OCI-LY7 (cell line): ENCODE results near the gene SLC9A9. TPM values are rescaled to one million over a fixed set of nuclear protein-coding genes. Genes with fewer than 3 reads are reported as not detected.

Experiments used
- BruUV-seq: library from RNA; stranded (reverse); fragments of 400-500 nt; replicated peaks from 2 replicates; lab custom pipeline; 2021; lab: Mats Ljungman, UMichigan
- CTCF ChIA-PET: fragments of 300-600 bp; sonication (Branson Sonifier 250); formaldehyde crosslinking; loops from one replicate; lab custom pipeline; 2022; ENCODE audit warnings: antibody characterized with exemption; ENCODE audit not compliant: unreplicated experiment; lab: Charles Lee
- POLR2A ChIA-PET: fragments of 300-600 bp; sonication (Branson Sonifier 250); formaldehyde crosslinking; loops from one replicate; lab custom pipeline; 2022; ENCODE audit warnings: antibody characterized with exemption; lab: Charles Lee
- DNase-seq: peaks from one replicate; pipeline ENCODE4 v3.0.0-alpha.2; 2015; ENCODE audit warnings: low spot score
- H2AFZ ChIP-seq: fragments of 200-600 bp; sonication (generic), shearing (Covaris generic); 2 replicates; pipeline ENCODE4 v1.6.1; 2014; ENCODE audit warnings: mild to moderate bottlenecking, antibody characterized with exemption, low read length, moderate library complexity
- H3K27ac ChIP-seq: fragments of 200-600 bp; sonication (generic); 2 replicates; pipeline ENCODE4 v1.5.1; 2014; ENCODE audit warnings: mixed run types, low read depth, mild to moderate bottlenecking, moderate library complexity, low read length, inconsistent platforms; ENCODE audit not compliant: poor library complexity, severe bottlenecking
- H3K36me3 ChIP-seq: fragments of 200-600 bp; sonication (generic); 2 replicates; pipeline ENCODE4 v1.6.1; 2014; ENCODE audit warnings: mild to moderate bottlenecking, antibody characterized with exemption, low read length, moderate library complexity, mixed read lengths; ENCODE audit not compliant: insufficient read depth
- H3K4me1 ChIP-seq: fragments of 200-600 bp; sonication (generic); 2 replicates; pipeline ENCODE4 v1.5.1; 2014; ENCODE audit warnings: mild to moderate bottlenecking, low read length; ENCODE audit not compliant: insufficient read depth, poor library complexity, severe bottlenecking
- H3K4me2 ChIP-seq: fragments of 200-600 bp; sonication (generic); 2 replicates; pipeline ENCODE4 v1.6.1; 2014; ENCODE audit warnings: mild to moderate bottlenecking, low read length
- H3K4me3 ChIP-seq: fragments of 200-600 bp; sonication (generic); 2 replicates; pipeline ENCODE4 v1.5.1; 2014; ENCODE audit warnings: mild to moderate bottlenecking, low read depth, low read length; ENCODE audit not compliant: poor library complexity, severe bottlenecking
- H3K79me2 ChIP-seq: fragments of 200-600 bp; sonication (generic); 2 replicates; pipeline ENCODE4 v1.6.1; 2016; ENCODE audit warnings: low read depth, mild to moderate bottlenecking, low read length, moderate library complexity, mixed read lengths; ENCODE audit not compliant: insufficient read depth
- H3K9me2 ChIP-seq: fragments of 200-600 bp; sonication (generic); 2 replicates; pipeline ENCODE4 v1.6.1; 2016; ENCODE audit warnings: mild to moderate bottlenecking, low read length, mixed read lengths; ENCODE audit not compliant: insufficient read depth
- H3K9me3 ChIP-seq: fragments of 200-600 bp; sonication (generic); 2 replicates; pipeline ENCODE4 v1.6.1; 2014; ENCODE audit warnings: mild to moderate bottlenecking, mixed run types, low read length, mixed read lengths
- H4K20me1 ChIP-seq: fragments of 200-600 bp; sonication (generic); 2 replicates; pipeline ENCODE4 v1.6.1; 2014; ENCODE audit warnings: mild to moderate bottlenecking, antibody characterized with exemption, low read length, moderate library complexity, mixed read lengths; ENCODE audit not compliant: insufficient read depth
- EZH2phosphoT487 ChIP-seq: fragments of 200-600 bp; sonication (generic); IDR thresholded peaks from 2 replicates; pipeline ENCODE4 v1.6.1; 2018; ENCODE audit warnings: low read depth, borderline replicate concordance, mild to moderate bottlenecking, mixed run types, antibody characterized with exemption, low read length, moderate library complexity, mixed read lengths
- intact Hi-C: fragments of 100-400 bp; cut with micrococcal nuclease; formaldehyde crosslinking; loops from one replicate; pipeline ENCODE4 v1.10.0; 2022; ENCODE audit not compliant: unreplicated experiment
- total RNA-seq, 2 experiments: library from RNA; depleted of rRNA in 1 of 2; stranded (reverse); fragments of >200 nt in 1 of 2; shearing (Covaris generic) in 1 of 2; gene quantifications; 2 replicates each; pipeline ENCODE4 v1.2.3, GENCODE V29; 2014 to 2022
- TF ChIP-seq, protein P1 (sequence below): fragments of 200-600 bp; sonication (generic); conservative IDR thresholded peaks from 2 replicates; pipeline ENCODE4 v1.5.1; 2014; ENCODE audit warnings: mild to moderate bottlenecking, antibody characterized with exemption, low read length, moderate library complexity, mixed read lengths

The SLC9A9 gene
- total RNA-seq, 2 experiments from 2014 or later: 9.3 to 14.8 TPM

DNA sequence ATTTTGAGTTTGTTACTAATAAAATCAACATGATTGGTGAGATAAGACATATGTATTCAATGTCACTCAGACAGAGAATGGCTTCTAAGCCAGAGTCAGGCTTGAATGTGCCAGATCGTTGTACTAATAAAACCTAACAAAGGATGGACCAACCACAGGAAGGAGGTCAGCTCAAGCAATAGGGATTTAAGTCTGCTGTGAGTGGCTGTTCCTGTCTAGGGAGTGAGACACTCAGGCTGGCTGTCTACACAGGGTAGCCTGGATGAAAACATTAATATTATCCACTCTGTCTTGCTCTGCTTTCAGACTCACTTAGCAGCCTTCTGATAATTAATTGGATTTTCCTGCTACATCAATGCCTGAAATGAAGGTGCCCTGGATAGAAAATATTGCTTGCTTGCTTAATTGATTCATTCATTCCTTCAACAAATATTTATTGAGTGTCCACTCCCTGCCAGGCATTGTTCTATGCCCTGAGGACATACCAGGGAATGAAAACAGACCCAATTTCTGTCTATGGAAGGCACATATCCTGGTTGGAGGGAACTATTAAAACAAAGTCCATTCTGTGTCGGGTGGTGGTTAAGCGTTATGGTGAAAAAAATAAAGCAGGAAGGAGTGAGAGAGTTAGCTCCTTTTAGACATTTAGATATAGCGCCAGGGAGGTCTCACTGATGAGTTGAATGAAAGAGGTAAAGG lies 489.3 kb downstream of the SLC9A9 start:
- Histone ChIP-seq H3K36me3 (no peaks in the 10 kb centered on the region), H3K4me3 (no peak overlapping the region), H3K9me3 (no peaks in the 10 kb centered on the region), H3K9me2 (no peaks in the 10 kb centered on the region), H3K79me2 (no peaks in the 10 kb centered on the region), H3K27ac (no peak overlapping the region), H4K20me1 (no peaks in the 10 kb centered on the region), H2AFZ (no peak overlapping the region), H3K4me2 (no peak overlapping the region), H3K4me1 (no peaks in the 10 kb centered on the region)
- POLR2A ChIA-PET: no interaction called here
- BruUV-seq: no TSS peak
- DNase-seq: no peak
- TF ChIP-seq, protein P1, sequence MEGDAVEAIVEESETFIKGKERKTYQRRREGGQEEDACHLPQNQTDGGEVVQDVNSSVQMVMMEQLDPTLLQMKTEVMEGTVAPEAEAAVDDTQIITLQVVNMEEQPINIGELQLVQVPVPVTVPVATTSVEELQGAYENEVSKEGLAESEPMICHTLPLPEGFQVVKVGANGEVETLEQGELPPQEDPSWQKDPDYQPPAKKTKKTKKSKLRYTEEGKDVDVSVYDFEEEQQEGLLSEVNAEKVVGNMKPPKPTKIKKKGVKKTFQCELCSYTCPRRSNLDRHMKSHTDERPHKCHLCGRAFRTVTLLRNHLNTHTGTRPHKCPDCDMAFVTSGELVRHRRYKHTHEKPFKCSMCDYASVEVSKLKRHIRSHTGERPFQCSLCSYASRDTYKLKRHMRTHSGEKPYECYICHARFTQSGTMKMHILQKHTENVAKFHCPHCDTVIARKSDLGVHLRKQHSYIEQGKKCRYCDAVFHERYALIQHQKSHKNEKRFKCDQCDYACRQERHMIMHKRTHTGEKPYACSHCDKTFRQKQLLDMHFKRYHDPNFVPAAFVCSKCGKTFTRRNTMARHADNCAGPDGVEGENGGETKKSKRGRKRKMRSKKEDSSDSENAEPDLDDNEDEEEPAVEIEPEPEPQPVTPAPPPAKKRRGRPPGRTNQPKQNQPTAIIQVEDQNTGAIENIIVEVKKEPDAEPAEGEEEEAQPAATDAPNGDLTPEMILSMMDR: no peak
- no peak for TF ChIP-seq EZH2phosphoT487
- intact Hi-C loops: no loop called here
- CTCF ChIA-PET: no interaction called here

DNA sequence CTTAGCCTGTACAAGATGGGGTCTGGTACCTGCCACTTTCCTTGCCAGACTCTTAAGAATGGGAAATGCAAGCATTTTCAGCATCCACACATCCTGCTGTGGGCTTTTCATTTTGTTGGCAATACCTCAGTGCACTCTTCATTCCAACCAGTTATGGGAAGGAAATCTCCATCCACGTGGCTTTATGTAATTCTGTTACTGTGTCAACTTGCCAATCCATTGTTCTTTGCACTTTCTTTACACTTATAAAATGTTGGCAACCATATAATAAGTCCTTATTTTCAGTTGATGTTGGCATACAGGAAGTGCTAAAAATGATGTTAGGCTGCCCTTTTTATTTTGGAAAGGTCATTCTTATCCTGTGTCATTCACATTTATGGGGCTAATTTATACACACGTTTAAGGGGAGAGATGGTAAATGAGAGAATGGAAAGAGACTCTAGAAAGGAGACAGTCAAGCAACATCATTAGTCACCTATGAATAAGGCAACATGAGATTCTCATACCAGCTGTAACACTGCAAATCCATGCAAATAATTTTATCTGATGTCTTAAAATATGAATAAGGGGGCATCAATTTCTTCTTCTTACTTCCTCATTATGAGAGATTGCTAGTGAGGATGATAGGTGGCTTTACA lies 490.0 kb downstream of the SLC9A9 start:
- H3K4me3 ChIP-seq: no peak overlapping the region
- H3K27ac ChIP-seq: no peak overlapping the region
- no peaks in the 10 kb centered on the region for H3K4me1 ChIP-seq

More for the DNA sequence above, 490.0 kb downstream of the SLC9A9 start:
- H3K79me2 ChIP-seq: no peaks in the 10 kb centered on the region
- no TSS peak for BruUV-seq
- H3K9me2 ChIP-seq: no peaks in the 10 kb centered on the region
- no peak overlapping the region for H2AFZ ChIP-seq
- ChIA-PET POLR2A (no interaction called here), CTCF (no interaction called here)
- DNase-seq: no peak
- H4K20me1 ChIP-seq: no peaks in the 10 kb centered on the region
- H3K4me2 ChIP-seq: no peak overlapping the region
- intact Hi-C loops: no loop called here
- no peaks in the 10 kb centered on the region for H3K36me3 ChIP-seq
- TF ChIP-seq EZH2phosphoT487: no peak
- TF ChIP-seq, protein P1: no peak
- no peaks in the 10 kb centered on the region for H3K9me3 ChIP-seq
